Measurements from ENCODE around the gene PAH. TPM values are rescaled to one million over a fixed set of nuclear protein-coding genes. Genes with fewer than 3 reads are reported as not detected.

PAH gene
- polyA plus RNA-seq, 1 of the 3 experiments (the other 2 are of a cell fraction) = not detected

DNA sequence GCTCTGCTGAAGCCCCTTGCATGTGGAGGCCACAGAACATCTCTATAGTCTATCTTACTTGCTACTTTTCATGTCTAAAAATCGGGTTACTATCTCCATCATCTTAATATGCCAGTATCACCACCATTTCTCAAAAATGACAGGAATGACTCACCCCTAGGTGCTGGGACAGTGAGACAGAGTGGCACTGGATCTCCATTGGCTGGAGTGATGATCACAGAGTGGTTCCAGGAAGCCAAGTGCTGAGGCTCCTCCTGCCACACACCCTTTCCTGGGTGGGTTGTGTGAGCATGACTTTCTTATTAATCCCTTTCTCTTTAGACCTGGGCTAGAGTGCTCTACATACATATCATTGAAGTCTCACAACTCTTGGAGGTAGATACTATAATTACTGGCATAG lies 37.1 kb upstream of the PAH start:
- Histone ChIP-seq H3K79me2 (ENCODE audit: insufficient read depth) (no peaks in the 10 kb centered on the region), H3K9me2 (no peaks in the 10 kb centered on the region), H3F3A (replicated peaks; ENCODE audit: insufficient read depth) (no peaks in the 10 kb centered on the region), H3K36me3 (replicated peaks in 1 of 2; ENCODE audit: control insufficient read depth in 1 of 2, insufficient read depth in 2 of 2, low read length in 1 of 2) (no peaks in the 10 kb centered on the region), H3K9ac (no peak overlapping the region), H3K4me2 (no peak overlapping the region), H2AFZ (ENCODE audit: low read depth) (no peak overlapping the region), H3K4me3 (ENCODE audit: low read depth in 2 of 2, low read length in 1 of 2) (no peak overlapping the region), H3K4me1 (ENCODE audit: control insufficient read depth in 1 of 2, insufficient read depth in 2 of 2, low read depth in 1 of 2, low read length in 1 of 2) (peaks cover 0 to 6% of the 10 kb centered on the region in 2 experiments; a peak in 1 of 4 replicates), H3K27me3 (ENCODE audit: insufficient read depth) (no peaks in the 10 kb centered on the region; the same call in 1 of the 2 replicates), H3K9me3 (no peaks in the 10 kb centered on the region), H4K20me1 (ENCODE audit: insufficient read depth) (no peaks in the 10 kb centered on the region), H3K27ac (ENCODE audit: low read depth in 2 of 2, low read length in 1 of 2) (no peak overlapping the region)
- TF ChIP-seq REST (IDR thresholded peaks at IDR 0.05; ENCODE audit: low read depth, low read length) = no peak
- no peak for TF ChIP-seq TAF1 (IDR thresholded peaks at IDR 0.05; ENCODE audit: borderline replicate concordance, low read depth, low read length)
- no peak for TF ChIP-seq MXI1 (IDR thresholded peaks at IDR 0.05; ENCODE audit: low read depth, low read length)
- no peak for TF ChIP-seq FOXM1 (IDR thresholded peaks at IDR 0.05; ENCODE audit: low read depth)
- TF ChIP-seq YY1 (IDR thresholded peaks at IDR 0.05; ENCODE audit: low read depth) = no peak
- no peak for TF ChIP-seq EP300 (IDR thresholded peaks at IDR 0.05; ENCODE audit: borderline replicate concordance in 1 of 2, low read depth in 1 of 2, low read length in 1 of 2)
- no peak for TF ChIP-seq GABPA (IDR thresholded peaks at IDR 0.05; ENCODE audit: low read depth)
- no peak for TF ChIP-seq PBX3 (IDR thresholded peaks at IDR 0.05)
- TF ChIP-seq RFX5 (IDR thresholded peaks at IDR 0.05; ENCODE audit: low read length) = no peak
- TF ChIP-seq RAD21 (IDR thresholded peaks at IDR 0.05; ENCODE audit: low read length) = no peak
- no peak for TF ChIP-seq TEAD4 (IDR thresholded peaks at IDR 0.05; ENCODE audit: borderline replicate concordance, insufficient read depth)
- TF ChIP-seq CHD2 (IDR thresholded peaks at IDR 0.05; ENCODE audit: low read length, partially characterized antibody) = no peak
- TF ChIP-seq, protein P1, sequence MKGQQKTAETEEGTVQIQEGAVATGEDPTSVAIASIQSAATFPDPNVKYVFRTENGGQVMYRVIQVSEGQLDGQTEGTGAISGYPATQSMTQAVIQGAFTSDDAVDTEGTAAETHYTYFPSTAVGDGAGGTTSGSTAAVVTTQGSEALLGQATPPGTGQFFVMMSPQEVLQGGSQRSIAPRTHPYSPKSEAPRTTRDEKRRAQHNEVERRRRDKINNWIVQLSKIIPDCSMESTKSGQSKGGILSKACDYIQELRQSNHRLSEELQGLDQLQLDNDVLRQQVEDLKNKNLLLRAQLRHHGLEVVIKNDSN (IDR thresholded peaks at IDR 0.05; ENCODE audit: borderline replicate concordance, low read depth) = no peak
- no peak for TF ChIP-seq JUND (IDR thresholded peaks at IDR 0.05)
- no peak for TF ChIP-seq GATA2 (CRISPR knock-in tag; IDR thresholded peaks at IDR 0.05)
- TF ChIP-seq SMC3 (IDR thresholded peaks at IDR 0.05; ENCODE audit: low read depth, low read length) = no peak
- no peak for TF ChIP-seq ELF1 (IDR thresholded peaks at IDR 0.05)
- no peak for TF ChIP-seq EZH2phosphoT487 (IDR thresholded peaks at IDR 0.05; ENCODE audit: borderline replicate concordance, low read depth)
- no peak for TF ChIP-seq SIN3A (IDR thresholded peaks at IDR 0.05; ENCODE audit: borderline replicate concordance, low read depth, low read length)
- no peak for TF ChIP-seq CTCF (IDR thresholded peaks at IDR 0.05)
- WGBS (ENCODE audit: low lambda C conversion rate) = 0% methylated on average over 1 of the region's 1 CpG
- CTCF ChIA-PET = interaction anchor here (7.2 kb wide), 1 partner anchor 595 kb away, joined by 138 read pairs; no protein-coding TSS in a partner anchor
- DNase-seq = no peak
- POLR2A ChIA-PET = no interaction called here

Measured in SK-N-SH (cell line).